Measurements from ENCODE around the gene TPP1.

TPP1 gene

DNA sequence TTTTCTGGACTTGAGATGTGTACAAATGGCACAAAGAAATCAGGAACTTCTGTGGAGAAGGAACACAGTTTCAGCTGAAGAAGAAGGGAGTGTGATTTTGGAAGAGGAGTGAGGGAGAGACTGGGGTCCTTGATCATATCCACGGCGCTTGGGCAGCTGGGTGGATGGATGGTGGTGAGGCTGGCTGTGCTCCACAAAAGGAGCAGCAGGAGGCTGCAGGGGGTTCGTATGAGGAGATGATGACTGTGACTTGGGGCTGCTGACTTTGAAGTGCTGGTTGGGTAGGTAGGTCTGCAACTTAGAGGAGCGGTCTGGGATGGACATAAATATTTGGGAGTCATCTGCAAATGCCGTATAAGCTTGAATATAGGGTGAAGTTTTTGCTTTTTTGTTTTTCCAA, 37.7 kb upstream of the TPP1 start:
- Histone ChIP-seq H2AFZ (ENCODE audit: low read depth) (no peak overlapping the region), H3K4me1 (ENCODE audit: low read depth, poor library complexity, severe bottlenecking) (no peaks in the 10 kb centered on the region), H3K36me3 (ENCODE audit: insufficient read depth) (no peaks in the 10 kb centered on the region), H3K27ac (no peak overlapping the region), H3K79me2 (ENCODE audit: insufficient read depth, low read depth) (no peaks in the 10 kb centered on the region), H3K4me3 (IDR thresholded peaks at IDR 0.05; ENCODE audit: insufficient read depth, low read depth, low read length) (no peak overlapping the region), H3K27me3 (ENCODE audit: insufficient read depth, low read depth) (no peaks in the 10 kb centered on the region), H3K9ac (no peak overlapping the region), H3K4me2 (no peak overlapping the region), H4K20me1 (ENCODE audit: insufficient read depth) (no peaks in the 10 kb centered on the region)
- TF ChIP-seq CTCF (conservative IDR thresholded peaks at IDR 0.05; ENCODE audit: low read depth, low read length) = no peak

- Histone ChIP-seq H3K4me2 (no peak overlapping the region), H3K79me2 (ENCODE audit: insufficient read depth, low read depth) (no peaks in the 10 kb centered on the region), H3K9ac (no peak overlapping the region), H3K4me1 (ENCODE audit: low read depth, poor library complexity, severe bottlenecking) (no peaks in the 10 kb centered on the region), H3K4me3 (IDR thresholded peaks at IDR 0.05; ENCODE audit: insufficient read depth, low read depth, low read length) (no peak overlapping the region), H2AFZ (ENCODE audit: low read depth) (no peak overlapping the region), H3K27ac (no peak overlapping the region), H3K36me3 (ENCODE audit: insufficient read depth) (no peaks in the 10 kb centered on the region), H3K27me3 (ENCODE audit: insufficient read depth, low read depth) (no peaks in the 10 kb centered on the region), H4K20me1 (ENCODE audit: insufficient read depth) (no peaks in the 10 kb centered on the region)
- TF ChIP-seq CTCF (conservative IDR thresholded peaks at IDR 0.05; ENCODE audit: low read depth, low read length) = no peak
These were observed 37.3 kb upstream of the TPP1 start for GRCh38 chr11:6656584-6656915.

GRCh38 chr11:6655790-6656583, 36.8 kb upstream of the TPP1 start, which contains the start of gene DCHS1:
DCHS1 (minus strand) TSS chr11:6655809; CDS start chr11:6641613, 14,196 bp downstream.
- Histone ChIP-seq H3K27me3 (ENCODE audit: insufficient read depth, low read depth) (no peaks in the 10 kb centered on the region), H3K79me2 (ENCODE audit: insufficient read depth, low read depth) (no peaks in the 10 kb centered on the region), H3K36me3 (ENCODE audit: insufficient read depth) (no peaks in the 10 kb centered on the region), H3K9ac (no peak within 1 kb of the TSS), H3K4me2 (no peak within 1 kb of the TSS), H3K27ac (no peak within 1 kb of the TSS), H2AFZ (ENCODE audit: low read depth) (no peak within 1 kb of the TSS), H4K20me1 (ENCODE audit: insufficient read depth) (no peaks in the 10 kb centered on the region), H3K4me1 (ENCODE audit: low read depth, poor library complexity, severe bottlenecking) (no peaks in the 10 kb centered on the region), H3K4me3 (IDR thresholded peaks at IDR 0.05; ENCODE audit: insufficient read depth, low read depth, low read length) (no peak within 1 kb of the TSS)
- no peak for TF ChIP-seq CTCF (conservative IDR thresholded peaks at IDR 0.05; ENCODE audit: low read depth, low read length)

- H2AFZ ChIP-seq (ENCODE audit: low read depth) = no peak overlapping the region
- no peak overlapping the region for H3K27ac ChIP-seq
- H3K4me2 ChIP-seq = no peak overlapping the region
- H3K79me2 ChIP-seq (ENCODE audit: insufficient read depth, low read depth) = no peaks in the 10 kb centered on the region
- H3K4me3 ChIP-seq (IDR thresholded peaks at IDR 0.05; ENCODE audit: insufficient read depth, low read depth, low read length) = no peak overlapping the region
- no peaks in the 10 kb centered on the region for H3K36me3 ChIP-seq (ENCODE audit: insufficient read depth)
- no peaks in the 10 kb centered on the region for H3K27me3 ChIP-seq (ENCODE audit: insufficient read depth, low read depth)
- H3K9ac ChIP-seq = no peak overlapping the region
- H3K4me1 ChIP-seq (ENCODE audit: low read depth, poor library complexity, severe bottlenecking) = no peaks in the 10 kb centered on the region
- no peak for TF ChIP-seq CTCF (conservative IDR thresholded peaks at IDR 0.05; ENCODE audit: low read depth, low read length)
- no peaks in the 10 kb centered on the region for H4K20me1 ChIP-seq (ENCODE audit: insufficient read depth)
These were observed 36.0 kb upstream of the TPP1 start for GRCh38 chr11:6655020-6655789.
